Bronchial smooth muscle cell (primary cell): ENCODE results near the gene TRIM26. TPM values are rescaled to one million over a fixed set of nuclear protein-coding genes. Genes with fewer than 3 reads are reported as not detected.

Experiments used
- total RNA-seq: library from RNA; depleted of rRNA; stranded (reverse); fragments of >200 nt; gene quantifications from 2 replicates; pipeline ENCODE4 v1.2.1, GENCODE V29; 2014

TRIM26 gene
- 16.7 and 26.4 TPM in 2 replicates for total RNA-seq

GRCh38 chr6:30212865-30213666 is at the start of gene TRIM26:
TRIM26 (minus strand) TSS chr6:30213406; CDS start chr6:30199103, 14,303 bp downstream.

GRCh38 chr6:30163090-30163917 is 49.9 kb downstream of the TRIM26 start, which contains the start of gene TRIM15:
TRIM15 (plus strand) TSS chr6:30163546; CDS start chr6:30163685, 139 bp downstream.

GRCh38 chr6:30160785-30161531 is 52.2 kb downstream of the TRIM26 start, which contains the start of gene TRIM10:
TRIM10 (minus strand) TSS chr6:30161211; CDS start chr6:30160858, 353 bp downstream.

GRCh38 chr6:30135757-30136156 is 77.4 kb downstream of the TRIM26 start, which contains the start of gene TRIM40:
TRIM40 (plus strand) TSS chr6:30136140; CDS start chr6:30137037, 897 bp downstream.

Other genes with a start within 250 kb of the TRIM26 start
- 34.2 and 49.5 TPM in 2 replicates for gene POLR1H, start 152.1 kb downstream of the TRIM26 start, total RNA-seq
- gene PPP1R11, start 146.2 kb downstream of the TRIM26 start, total RNA-seq, result 9.5 and 12.3 TPM in 2 replicates
- under 0.01 and 0.09 TPM in 2 replicates for gene RNF39, start 137.6 kb downstream of the TRIM26 start, total RNA-seq
- gene TRIM31, start 100.3 kb downstream of the TRIM26 start, total RNA-seq, result not detected in 2 replicates
- gene TRIM40, start 77.3 kb downstream of the TRIM26 start, total RNA-seq, result not detected in 2 replicates
- gene TRIM10, start 52.2 kb downstream of the TRIM26 start, total RNA-seq, result under 0.01 TPM in 1 of 2 replicates, not detected in the other
- not detected in 2 replicates for gene TRIM15, start 49.9 kb downstream of the TRIM26 start, total RNA-seq
- 6.1 and 6.6 TPM in 2 replicates for gene TRIM39, start 113.5 kb upstream of the TRIM26 start, total RNA-seq
- gene RPP21, start 131.8 kb upstream of the TRIM26 start, total RNA-seq, result 24.4 and 34.2 TPM in 2 replicates